Fibroblast of skin of left biceps (primary cell): ENCODE data around the gene SLC9C2.
"Not testable (repeated sequence)": the region's sequence is repeated elsewhere in the genome, so short reads cannot be mapped to it uniquely, and the experiment has no call there.

Experiments used
- DNase-seq, 2 experiments: peaks; one replicate each; pipeline ENCODE4 v3.0.0-alpha.2; 2013; ENCODE audit warnings: low read depth in 2 of 2

SLC9C2 gene

GRCh38 chr1:173580071-173580470 lies 22.8 kb downstream of the SLC9C2 start:
- no peak for DNase-seq

GRCh38 chr1:173573596-173573995 lies 29.3 kb downstream of the SLC9C2 start:
- no peak for DNase-seq

DNA sequence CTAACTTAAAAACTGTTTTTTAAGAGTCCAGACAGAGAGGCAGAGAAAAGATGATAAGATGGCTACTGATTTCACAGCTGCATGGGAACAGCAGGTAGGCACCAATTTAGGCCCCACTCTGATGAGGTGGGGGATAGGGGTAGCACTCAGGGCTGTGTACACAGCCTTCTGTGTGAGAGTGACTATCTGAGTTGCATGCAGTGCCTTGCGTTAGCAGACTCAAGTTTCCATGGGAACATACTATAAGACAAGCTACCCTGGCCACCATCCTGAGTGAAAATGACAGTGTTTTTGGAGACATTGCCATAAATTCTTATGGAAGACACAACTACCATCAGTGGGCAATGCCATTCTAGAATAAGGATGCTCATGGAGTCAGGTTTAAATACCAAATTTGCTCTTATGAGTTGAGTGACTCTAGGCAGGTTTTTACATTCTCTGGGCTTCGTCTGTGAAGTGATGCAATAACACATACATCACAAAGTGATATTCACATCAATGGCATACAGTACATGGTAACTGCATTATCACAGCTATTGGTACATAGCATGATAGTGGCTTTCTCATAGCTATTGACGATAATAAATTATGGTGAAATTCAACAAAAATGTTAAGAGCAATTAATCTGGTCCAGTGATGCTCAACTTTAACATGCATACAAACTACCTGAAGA lies 30.5 kb downstream of the SLC9C2 start:
- no peak for DNase-seq

DNA sequence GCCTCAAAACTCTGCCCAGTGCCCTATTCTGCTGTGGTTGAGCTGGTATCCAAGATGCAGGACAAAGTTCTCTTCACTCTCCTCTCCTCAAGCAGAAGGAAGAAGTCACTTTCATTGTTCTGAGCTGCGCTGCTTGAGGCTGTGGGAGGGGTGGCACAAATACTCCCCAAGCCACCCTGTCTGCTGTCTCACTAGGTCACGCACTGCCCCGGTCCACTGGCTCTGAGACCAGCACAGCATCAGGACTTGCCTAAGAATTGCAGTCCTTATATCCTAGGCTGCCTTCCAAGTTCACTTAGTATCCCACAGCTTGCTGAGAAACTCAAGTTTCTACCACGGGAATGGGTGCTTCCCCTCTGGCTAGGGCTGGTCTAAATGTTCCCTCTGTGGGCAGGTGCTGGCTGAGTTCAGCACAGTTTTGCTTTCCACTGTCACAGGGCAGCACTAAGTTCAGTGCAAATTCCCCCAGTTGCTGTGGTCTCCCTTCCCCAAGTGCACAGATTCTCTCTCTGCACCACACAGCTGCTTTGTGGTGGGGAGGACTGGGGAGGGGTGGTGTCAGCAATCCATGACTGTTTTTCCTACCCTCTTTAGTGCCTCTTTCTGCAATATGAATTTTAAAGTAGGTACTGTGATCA lies 32.4 kb downstream of the SLC9C2 start:
- no peak for DNase-seq

GRCh38 chr1:173568483-173568882 lies 34.4 kb downstream of the SLC9C2 start:
- no peak for DNase-seq

DNA sequence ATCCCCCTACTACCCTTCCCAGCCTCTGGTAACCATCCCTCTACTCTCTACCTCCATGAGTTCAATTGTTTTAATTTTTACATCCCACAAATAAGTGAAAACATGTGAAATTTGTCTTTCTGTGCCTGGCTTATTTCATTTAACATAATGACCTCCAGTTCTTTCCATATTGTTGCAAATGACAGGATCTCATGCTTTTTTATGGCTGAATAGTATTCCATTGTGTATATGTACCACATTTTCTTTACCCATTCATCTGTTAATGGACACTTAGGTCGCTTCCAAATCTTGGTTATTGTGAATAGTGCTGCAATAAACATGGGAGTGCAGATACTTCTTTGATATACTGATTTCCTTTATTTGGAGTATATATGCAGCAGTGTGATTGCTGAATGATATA lies 39.0 kb downstream of the SLC9C2 start:
- DNase-seq = not testable (repeated sequence)

- no peak for DNase-seq
These were observed 40.1 kb downstream of the SLC9C2 start for GRCh38 chr1:173562813-173563212.

DNA sequence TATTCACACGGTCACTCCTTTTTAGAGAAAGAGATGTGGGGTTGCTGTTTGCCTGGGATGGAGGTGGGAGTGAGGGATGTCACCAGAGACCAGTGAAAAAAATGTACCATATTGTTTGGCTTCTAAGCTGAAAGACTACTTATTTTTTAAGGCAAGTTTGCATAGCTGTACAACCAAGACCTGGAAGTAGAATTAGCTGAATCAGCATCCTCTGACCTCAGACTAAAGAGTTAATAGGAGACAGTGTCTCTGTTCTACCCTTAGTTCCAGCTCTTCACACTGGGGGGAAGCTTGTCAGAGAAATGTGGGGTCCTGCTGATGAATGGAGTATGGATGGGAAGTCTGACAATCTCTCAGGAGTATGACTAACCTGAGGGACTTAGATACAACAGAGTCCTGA lies 41.6 kb downstream of the SLC9C2 start:
- no peak for DNase-seq

DNA sequence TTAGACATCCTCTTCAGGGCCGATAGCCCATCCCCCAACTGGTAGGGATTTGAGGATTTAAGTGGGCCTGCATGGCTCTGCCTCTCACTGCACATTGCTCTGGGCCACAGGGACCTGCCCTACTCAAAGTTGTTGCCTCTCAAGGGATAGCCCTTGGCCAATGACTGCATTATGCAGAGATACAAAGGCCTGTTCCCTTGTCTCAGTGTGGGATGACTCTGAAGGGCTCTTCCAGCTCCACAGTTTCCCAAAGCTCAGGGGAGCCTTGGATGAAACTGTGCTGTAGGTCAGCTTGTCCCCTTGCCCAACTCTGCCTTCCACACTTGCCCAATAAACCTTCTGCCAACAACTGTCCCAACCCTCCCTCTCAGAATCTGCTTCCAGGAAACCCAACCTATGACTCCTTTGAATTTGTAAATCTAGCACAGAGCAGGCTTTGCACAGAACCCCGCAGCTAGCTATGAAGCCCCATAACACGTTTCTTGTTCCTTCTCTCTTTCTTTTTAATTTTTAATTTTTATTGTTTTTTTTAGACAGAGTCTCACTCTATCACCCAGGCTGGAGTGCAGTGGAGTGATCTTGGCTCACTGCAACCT lies 42.5 kb downstream of the SLC9C2 start:
- no peak for DNase-seq

DNA sequence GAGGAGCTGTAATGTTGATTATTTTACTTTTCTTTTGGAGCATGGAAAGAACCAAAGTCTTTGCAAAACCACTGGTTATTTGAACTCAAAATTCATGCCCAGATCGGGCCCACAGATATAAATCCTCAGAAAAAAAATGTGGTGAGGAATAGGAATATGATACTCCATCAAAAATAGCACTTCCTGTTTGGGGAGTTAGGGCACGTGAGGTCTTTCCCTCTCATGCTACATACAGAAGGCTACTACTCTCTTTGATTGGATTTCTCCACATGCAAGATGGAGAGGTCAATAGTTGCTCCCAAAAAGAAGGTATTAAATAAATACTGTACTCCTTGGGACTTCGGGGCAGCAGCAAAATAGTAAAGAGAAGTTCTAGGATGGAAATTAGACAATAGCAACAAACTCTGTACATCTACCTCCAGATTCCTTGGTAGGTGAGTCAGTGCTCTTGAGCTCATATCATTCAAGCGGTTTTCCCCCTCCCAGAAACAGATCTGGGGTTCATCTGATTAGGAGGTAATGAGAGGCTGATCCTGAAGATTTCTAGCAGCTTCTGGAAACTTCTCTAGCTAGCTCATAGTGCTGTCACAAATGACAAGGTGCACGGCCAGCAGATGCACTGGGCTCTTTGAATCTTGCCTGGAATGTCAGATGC lies 47.1 kb downstream of the SLC9C2 start:
- no peak for DNase-seq

DNA sequence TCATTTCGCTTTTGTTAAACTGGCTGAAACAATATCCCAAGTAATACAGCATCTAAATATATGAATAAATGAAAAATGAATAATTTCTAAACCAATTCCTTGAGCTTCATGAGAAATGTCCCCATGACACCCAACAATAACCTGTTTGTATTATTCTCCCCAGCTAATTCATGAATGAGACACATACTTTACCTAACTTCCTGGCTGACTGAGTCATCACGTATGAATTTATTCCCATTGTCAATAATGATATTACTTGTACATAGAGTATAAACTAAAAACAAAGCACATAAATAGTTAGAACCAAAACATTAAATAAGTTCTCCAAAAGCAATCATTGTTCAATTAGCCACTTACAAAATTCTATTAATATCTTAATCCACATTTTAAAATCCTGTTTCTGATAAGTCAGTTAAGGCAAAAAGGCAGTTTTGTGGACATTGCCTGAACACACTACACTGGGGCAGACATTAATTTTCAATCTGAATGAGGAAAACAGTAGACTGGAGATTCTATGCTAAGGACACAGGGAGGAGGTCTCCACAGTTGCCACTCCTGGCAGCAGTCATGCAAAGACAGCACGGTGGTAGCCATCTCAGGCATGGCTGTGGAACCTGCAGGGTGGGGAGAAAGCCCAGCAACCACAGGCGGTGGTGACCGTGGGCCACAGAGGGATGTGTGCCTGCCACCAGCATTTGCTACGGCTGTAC lies 48.2 kb downstream of the SLC9C2 start:
- no peak for DNase-seq

DNA sequence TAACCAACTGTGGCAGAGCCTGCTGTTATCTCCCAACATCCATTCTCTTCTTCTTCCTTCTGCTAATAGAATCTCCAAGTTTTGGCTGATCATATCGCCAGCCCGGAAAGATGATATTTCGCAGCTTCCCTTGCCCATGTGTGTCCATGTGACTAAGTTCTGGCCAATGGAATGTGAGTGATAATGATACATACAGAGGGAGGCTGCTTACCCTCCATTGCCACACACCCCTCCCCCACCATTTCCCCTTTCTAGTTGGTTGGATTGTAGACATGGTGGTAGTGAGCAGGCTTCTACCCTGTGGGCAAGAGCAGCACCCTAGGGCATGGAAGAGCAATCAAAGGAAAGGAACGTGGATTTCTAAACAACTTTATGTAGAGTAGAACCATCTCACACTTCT lies 48.8 kb downstream of the SLC9C2 start:
- no peak for DNase-seq

- no peak for DNase-seq
These were observed 49.6 kb downstream of the SLC9C2 start for GRCh38 chr1:173553312-173553711.

GRCh38 chr1:173551699-173552098 lies 51.2 kb downstream of the SLC9C2 start:
- DNase-seq = no peak

DNA sequence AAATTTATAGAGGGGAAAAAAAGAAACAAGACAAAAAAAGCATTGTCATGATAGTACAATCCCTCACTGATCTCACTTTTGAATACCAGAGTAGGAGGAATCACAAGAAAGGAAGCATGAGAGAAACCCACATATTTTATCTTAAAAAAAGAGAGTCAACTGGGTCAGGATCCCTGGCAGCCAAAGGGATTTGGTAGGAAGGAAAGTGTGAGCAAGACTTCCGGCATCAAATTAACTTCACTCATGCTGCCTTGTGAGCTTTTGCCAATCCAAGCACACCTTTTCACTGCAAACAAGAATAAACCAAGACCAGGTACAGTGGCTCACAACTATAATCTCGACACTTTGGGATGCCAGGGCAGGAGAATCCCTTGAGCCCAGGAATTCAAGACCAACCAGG lies 53.1 kb downstream of the SLC9C2 start:
- DNase-seq = no peak

DNA sequence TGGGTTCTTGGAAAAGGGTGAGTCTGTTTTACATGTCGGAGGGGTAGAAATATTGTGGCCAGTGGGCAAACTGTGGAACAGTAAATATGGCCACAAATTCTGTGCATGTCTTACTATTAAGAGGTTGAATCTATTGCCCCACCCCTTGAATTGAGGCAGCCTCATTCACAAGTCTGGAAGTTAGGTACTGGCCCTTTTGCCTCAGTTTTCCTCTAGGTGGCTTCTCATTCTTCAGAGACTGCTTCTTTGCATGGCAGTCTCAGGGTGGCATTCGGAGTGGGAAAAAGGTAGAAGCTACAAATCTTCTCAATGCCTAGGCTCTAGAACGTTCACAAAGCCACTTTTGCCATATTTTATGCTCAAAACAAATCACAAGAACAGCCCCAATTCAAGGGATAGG lies 57.2 kb downstream of the SLC9C2 start:
- no peak for DNase-seq

DNA sequence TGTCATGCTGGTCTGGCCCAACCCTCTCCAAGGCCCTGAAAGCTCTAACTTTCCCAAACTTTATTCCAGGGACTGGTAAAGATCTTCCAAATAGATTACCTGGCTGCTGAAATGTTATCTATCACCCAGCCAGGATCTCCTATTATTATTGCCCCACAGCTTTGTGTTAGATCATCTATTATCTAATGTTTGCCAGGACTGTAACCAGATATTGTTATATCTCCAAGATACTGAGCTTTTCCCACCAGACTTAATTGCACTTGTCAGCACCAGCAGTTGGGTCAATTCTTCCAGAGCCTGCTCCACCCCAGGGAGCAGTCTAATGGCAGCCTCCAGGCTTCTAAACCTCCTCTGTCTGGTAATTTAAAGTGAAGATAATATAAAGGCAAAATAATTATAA lies 66.6 kb downstream of the SLC9C2 start:
- DNase-seq = no peak

GRCh38 chr1:173532237-173532636 lies 70.6 kb downstream of the SLC9C2 start:
- DNase-seq = no peak

DNA sequence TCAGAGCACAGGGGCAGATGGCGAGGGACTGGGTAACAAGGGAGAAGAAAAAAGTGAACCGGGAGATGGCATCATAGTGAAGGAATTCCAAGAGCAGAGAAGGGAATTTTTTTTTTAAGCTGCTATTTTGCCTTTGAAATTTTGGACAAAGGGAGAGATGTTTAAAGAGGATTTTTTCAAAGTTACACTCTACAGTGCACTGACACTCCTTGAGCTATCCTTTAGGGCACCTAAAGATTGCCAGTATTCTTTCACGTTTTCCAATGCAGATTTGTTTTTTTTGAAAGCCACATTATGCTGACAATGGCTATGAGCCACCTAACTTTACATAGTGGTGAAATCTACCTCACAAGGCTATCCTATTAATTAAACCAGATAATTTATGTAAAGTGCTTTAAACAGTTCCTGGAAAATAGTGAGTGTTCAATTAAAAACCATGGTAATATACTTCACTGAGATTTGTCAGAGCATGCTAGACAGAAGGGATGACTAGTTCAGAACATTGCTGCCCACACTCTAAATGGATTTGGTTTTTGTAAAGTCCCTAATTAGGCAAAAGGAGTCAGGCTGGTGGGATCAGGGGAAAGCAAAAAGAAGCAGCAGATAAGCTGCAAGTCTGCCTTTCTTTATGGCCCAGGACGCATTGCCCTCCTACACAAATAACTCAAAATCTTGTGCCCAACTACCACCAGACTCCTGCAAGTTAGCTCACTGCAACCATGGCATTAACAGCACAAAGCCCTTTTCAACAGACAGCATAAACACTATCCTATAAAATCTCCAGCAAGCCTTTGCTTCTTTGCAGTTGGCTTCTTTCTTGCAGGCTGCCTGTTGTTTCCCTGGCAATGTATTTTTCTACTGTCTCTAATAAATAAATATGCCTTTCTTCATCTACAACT lies 71.8 kb downstream of the SLC9C2 start:
- DNase-seq = no peak

GRCh38 chr1:173529106-173529505 lies 73.8 kb downstream of the SLC9C2 start:
- DNase-seq = no peak

DNA sequence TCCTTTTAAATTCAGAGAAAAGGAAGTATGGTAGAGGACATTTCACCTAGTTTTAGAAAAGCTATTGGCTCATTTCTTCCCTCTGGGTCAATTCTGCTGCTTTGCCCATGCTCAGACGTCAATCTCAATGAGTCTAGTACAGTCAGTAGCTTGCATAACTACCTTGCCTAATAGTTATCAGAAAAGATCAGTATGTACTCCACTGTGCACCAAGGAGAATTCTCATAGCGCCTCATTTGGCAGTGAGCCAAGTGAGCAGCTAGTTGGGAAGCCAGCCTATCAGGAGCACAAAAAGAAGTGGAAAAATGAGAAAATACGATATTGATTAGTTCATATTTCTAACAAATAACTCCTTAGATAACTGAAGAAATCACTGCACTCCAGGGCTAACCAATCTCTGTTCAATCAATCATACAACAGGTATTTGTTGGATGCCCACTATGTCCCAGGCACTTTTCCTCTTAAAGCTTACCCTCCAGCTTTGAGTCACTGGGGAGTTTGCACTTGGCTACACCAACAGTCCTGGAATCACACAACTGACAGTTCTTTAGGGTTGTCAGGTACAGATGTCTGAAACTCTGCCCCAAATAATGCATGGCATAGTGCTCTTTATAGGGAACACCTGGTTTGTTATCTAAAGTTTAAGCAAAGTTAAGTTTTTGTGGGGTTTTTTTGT lies 75.6 kb downstream of the SLC9C2 start:
- DNase-seq = no peak
